HepG2 (cell line): ENCODE measurements around the gene ARHGAP22. TPM values are rescaled to one million over a fixed set of nuclear protein-coding genes. Genes with fewer than 3 reads are reported as not detected.

Experiments used
- ATAC-seq: fragments of 200-7000 bp; cut with Tn5 transposase; 3 replicates; pipeline ENCODE4 v1.9.1; 2020; ENCODE audit warnings: mild to moderate bottlenecking, moderate library complexity
- BruUV-seq: library from RNA; stranded (reverse); fragments of 400-500 nt; replicated peaks from 2 replicates; lab custom pipeline; 2021; lab: Mats Ljungman, UMichigan
- CTCF ChIA-PET: fragments of 300-600 bp; formaldehyde crosslinking; extraction: SDS; loops from one replicate; lab custom pipeline; 2021; ENCODE audit warnings: low total read pairs, inconsistent platforms, low intra/inter-chr PET ratio; lab: Yijun Ruan, JAX
- POLR2A ChIA-PET: fragments of 350-600 bp; sonication (Branson Sonifier 250); formaldehyde crosslinking; loops from one replicate; lab custom pipeline; 2020; ENCODE audit warnings: antibody characterized with exemption, inconsistent platforms; lab: Yijun Ruan, JAX
- DNase-seq: peaks from one replicate; pipeline ENCODE4 v3.0.0-alpha.2; 2015; ENCODE audit warnings: low spot score
- FAIRE-seq: peaks from 3 replicates; lab custom pipeline; 2011; peaks lifted over from hg19 to GRCh38; lab: Jason Lieb, UNC
- H2AFZ ChIP-seq: one replicate; pipeline ENCODE4 v1.6.1; 2011; ENCODE audit warnings: low read length, inconsistent platforms
- H3K27ac ChIP-seq: fragments of 300-600 bp; 3 replicates; pipeline ENCODE4 v1.8.0; 2011; ENCODE audit warnings: mixed run types, mild to moderate bottlenecking, mixed read lengths, low read length, inconsistent platforms; ENCODE audit not compliant: insufficient read depth; ENCODE audit errors: extremely low read length
- H3K27me3 ChIP-seq, 2 experiments: fragments of 200-600 bp in 1 of 2; 2 replicates in 1 of 2; 3 replicates in 1 of 2; pipeline versions ENCODE4 v1.6.0 to v1.8.0; 2011; ENCODE audit warnings: low read length in 2 of 2, mild to moderate bottlenecking in 2 of 2, moderate library complexity in 2 of 2, inconsistent platforms in 1 of 2; ENCODE audit not compliant: insufficient read depth in 2 of 2, control insufficient read depth in 1 of 2
- H3K36me3 ChIP-seq, 2 experiments: fragments of 200-600 bp in 1 of 2; replicated peaks in 1 of 2; 2 replicates in 1 of 2; 3 replicates in 1 of 2; pipeline versions ENCODE4 v1.5.1 to v1.8.0; 2011; ENCODE audit warnings: low read length in 2 of 2, inconsistent platforms in 1 of 2; ENCODE audit not compliant: insufficient read depth in 2 of 2, control insufficient read depth in 1 of 2
- H3K4me1 ChIP-seq: 2 replicates; pipeline ENCODE4 v1.5.1; 2012; ENCODE audit warnings: low read length, inconsistent platforms; ENCODE audit not compliant: insufficient read depth
- H3K4me2 ChIP-seq: 2 replicates; pipeline ENCODE4 v1.6.0; 2011; ENCODE audit warnings: low read depth, low read length, inconsistent platforms
- H3K4me3 ChIP-seq, 3 experiments: fragments of 200-600 bp in 1 of 3; sonication (generic), shearing (Covaris generic) in 1 of 3; replicated peaks in 1 of 3; 2 replicates each; pipeline ENCODE4 v1.5.1; 2011 to 2016; ENCODE audit warnings: low read length in 3 of 3, inconsistent platforms in 2 of 3, low read depth in 2 of 3, mild to moderate bottlenecking in 2 of 3, control low read depth in 1 of 3, mixed read lengths in 1 of 3; ENCODE audit not compliant: insufficient read depth in 1 of 3
- H3K79me2 ChIP-seq: one replicate; pipeline ENCODE4 v1.6.1; 2011; ENCODE audit warnings: low read length, inconsistent platforms; ENCODE audit not compliant: insufficient read depth
- H3K9ac ChIP-seq: 2 replicates; pipeline ENCODE4 v1.6.0; 2011; ENCODE audit warnings: mild to moderate bottlenecking, low read depth, low read length, inconsistent platforms; ENCODE audit not compliant: insufficient read depth
- H3K9me3 ChIP-seq: 2 replicates; pipeline ENCODE4 v1.5.1; 2012; ENCODE audit warnings: mild to moderate bottlenecking, low read length
- H4K20me1 ChIP-seq: 2 replicates; pipeline ENCODE4 v1.6.0; 2011; ENCODE audit warnings: inconsistent platforms, mild to moderate bottlenecking, low read length, moderate library complexity; ENCODE audit not compliant: insufficient read depth
- MAFK ChIP-seq, 2 experiments: IDR thresholded peaks in 1 of 2; conservative IDR thresholded peaks in 1 of 2; 2 replicates each; pipeline ENCODE4 v1.6.1; 2011; ENCODE audit warnings: improper control_type of control experiment in 2 of 2, low read length in 2 of 2
- WGBS: methylation state at CpG from one replicate; pipeline ENCODE4 v1.1.6; 2017; ENCODE audit warnings: low lambda C conversion rate; 5-methylcytosine and 5-hydroxymethylcytosine counted together
- in situ Hi-C: cut with HindIII; loops from 2 replicates; pipeline ENCODE4 v1.10.0; 2017; ENCODE audit warnings: low pct_unique_long_range_greater_than_20kb; ENCODE audit not compliant: extremely low pct_ligation_motif_present
- intact Hi-C: fragments of 100-400 bp; cut with micrococcal nuclease; formaldehyde crosslinking; loops from one replicate; pipeline ENCODE4 v1.10.0; 2022; ENCODE audit not compliant: unreplicated experiment
- polyA plus RNA-seq, 8 experiments: library from polyadenylated mRNA; depleted of rRNA in 3 of 8; stranded (reverse) in 7 of 8; unstranded in 1 of 8; fragments of >200 nt; fragmentation: Illumina TruSeq in 4 of 8; extraction: Trizol in 4 of 8; gene quantifications; 2 replicates each; pipeline versions ENCODE4 v1.2.1 to v1.2.3, GENCODE V29; 2011 to 2016; ENCODE audit warnings: low read depth in 4 of 8, missing spikeins in 1 of 8, mixed read lengths in 1 of 8; ENCODE audit not compliant: insufficient read depth in 1 of 8
- total RNA-seq, 5 experiments: library from RNA; depleted of rRNA; stranded (reverse); fragments of >200 nt; fragmentation: Illumina TruSeq; extraction: Trizol; gene quantifications; 2 replicates each; pipeline ENCODE4 v1.2.3, GENCODE V29; 2016; ENCODE audit warnings: low read depth in 1 of 5
- TF ChIP-seq, protein P1 (sequence below): sonication (generic); formaldehyde crosslinking; IDR thresholded peaks from 2 replicates; pipeline ENCODE4 v1.9.0; 2021; ENCODE audit warnings: mild to moderate bottlenecking, missing genetic modification reagents

Gene ARHGAP22
- total and polyA plus RNA-seq, 2 of the 13 experiments (the other 11 are each of a cell fraction or from before 2014, with no cell fraction given), result 0.08 to 0.38 TPM

- Histone ChIP-seq H3K36me3 (no peaks in the 10 kb centered on the region), H2AFZ (no peak overlapping the region), H3K9me3 (no peaks in the 10 kb centered on the region), H3K4me1 (no peaks in the 10 kb centered on the region), H3K4me2 (no peak overlapping the region)
- TF ChIP-seq, protein P1, sequence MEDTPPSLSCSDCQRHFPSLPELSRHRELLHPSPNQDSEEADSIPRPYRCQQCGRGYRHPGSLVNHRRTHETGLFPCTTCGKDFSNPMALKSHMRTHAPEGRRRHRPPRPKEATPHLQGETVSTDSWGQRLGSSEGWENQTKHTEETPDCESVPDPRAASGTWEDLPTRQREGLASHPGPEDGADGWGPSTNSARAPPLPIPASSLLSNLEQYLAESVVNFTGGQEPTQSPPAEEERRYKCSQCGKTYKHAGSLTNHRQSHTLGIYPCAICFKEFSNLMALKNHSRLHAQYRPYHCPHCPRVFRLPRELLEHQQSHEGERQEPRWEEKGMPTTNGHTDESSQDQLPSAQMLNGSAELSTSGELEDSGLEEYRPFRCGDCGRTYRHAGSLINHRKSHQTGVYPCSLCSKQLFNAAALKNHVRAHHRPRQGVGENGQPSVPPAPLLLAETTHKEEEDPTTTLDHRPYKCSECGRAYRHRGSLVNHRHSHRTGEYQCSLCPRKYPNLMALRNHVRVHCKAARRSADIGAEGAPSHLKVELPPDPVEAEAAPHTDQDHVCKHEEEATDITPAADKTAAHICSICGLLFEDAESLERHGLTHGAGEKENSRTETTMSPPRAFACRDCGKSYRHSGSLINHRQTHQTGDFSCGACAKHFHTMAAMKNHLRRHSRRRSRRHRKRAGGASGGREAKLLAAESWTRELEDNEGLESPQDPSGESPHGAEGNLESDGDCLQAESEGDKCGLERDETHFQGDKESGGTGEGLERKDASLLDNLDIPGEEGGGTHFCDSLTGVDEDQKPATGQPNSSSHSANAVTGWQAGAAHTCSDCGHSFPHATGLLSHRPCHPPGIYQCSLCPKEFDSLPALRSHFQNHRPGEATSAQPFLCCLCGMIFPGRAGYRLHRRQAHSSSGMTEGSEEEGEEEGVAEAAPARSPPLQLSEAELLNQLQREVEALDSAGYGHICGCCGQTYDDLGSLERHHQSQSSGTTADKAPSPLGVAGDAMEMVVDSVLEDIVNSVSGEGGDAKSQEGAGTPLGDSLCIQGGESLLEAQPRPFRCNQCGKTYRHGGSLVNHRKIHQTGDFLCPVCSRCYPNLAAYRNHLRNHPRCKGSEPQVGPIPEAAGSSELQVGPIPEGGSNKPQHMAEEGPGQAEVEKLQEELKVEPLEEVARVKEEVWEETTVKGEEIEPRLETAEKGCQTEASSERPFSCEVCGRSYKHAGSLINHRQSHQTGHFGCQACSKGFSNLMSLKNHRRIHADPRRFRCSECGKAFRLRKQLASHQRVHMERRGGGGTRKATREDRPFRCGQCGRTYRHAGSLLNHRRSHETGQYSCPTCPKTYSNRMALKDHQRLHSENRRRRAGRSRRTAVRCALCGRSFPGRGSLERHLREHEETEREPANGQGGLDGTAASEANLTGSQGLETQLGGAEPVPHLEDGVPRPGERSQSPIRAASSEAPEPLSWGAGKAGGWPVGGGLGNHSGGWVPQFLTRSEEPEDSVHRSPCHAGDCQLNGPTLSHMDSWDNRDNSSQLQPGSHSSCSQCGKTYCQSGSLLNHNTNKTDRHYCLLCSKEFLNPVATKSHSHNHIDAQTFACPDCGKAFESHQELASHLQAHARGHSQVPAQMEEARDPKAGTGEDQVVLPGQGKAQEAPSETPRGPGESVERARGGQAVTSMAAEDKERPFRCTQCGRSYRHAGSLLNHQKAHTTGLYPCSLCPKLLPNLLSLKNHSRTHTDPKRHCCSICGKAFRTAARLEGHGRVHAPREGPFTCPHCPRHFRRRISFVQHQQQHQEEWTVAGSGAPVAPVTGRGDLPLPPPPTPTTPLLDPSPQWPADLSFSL (CRISPR knock-in tag), result no peak
- TF ChIP-seq MAFK (conservative IDR thresholded peaks at IDR 0.05 in 1 of 2, IDR thresholded peaks at IDR 0.05 in 1 of 2; ENCODE audit: low read length in 2 of 2), result 0 out of 4 replicates have a peak, but pooled peaks of 1 of the 2 experiments have one; percentile 1
- TF ChIP-seq, all 625 proteins: peak for 1
- DNase-seq, result no peak
- intact Hi-C loops, result no loop called here
- no peak overlapping the region for H3K4me3 ChIP-seq
- POLR2A ChIA-PET, result no interaction called here
- H3K79me2 ChIP-seq, result no peaks in the 10 kb centered on the region
- H4K20me1 ChIP-seq, result no peaks in the 10 kb centered on the region
- no peaks in the 10 kb centered on the region for H3K27me3 ChIP-seq
- no peak for FAIRE-seq
- no peak overlapping the region for H3K9ac ChIP-seq
- no peak for ATAC-seq
- in situ Hi-C loops, result no loop called here
- 82% methylated on average over 3 of the region's 3 CpGs for WGBS
- no peak overlapping the region for H3K27ac ChIP-seq
- CTCF ChIA-PET, result no interaction called here
- BruUV-seq, result no TSS peak
Observed at GRCh38 chr10:48400129-48400849, 204.6 kb downstream of the ARHGAP22 start.
